HEK293 (cell line): ENCODE measurements around the gene OR2Y1.

Source experiments
- BCL11B ChIP-seq: fragments of 450-650 bp; formaldehyde crosslinking; IDR thresholded peaks from 2 replicates; pipeline ENCODE4 v1.5.1; 2016; ENCODE audit warnings: low read depth, missing biosample characterization, missing genetic modification characterization
- CTCF ChIP-seq: fragments of 450-650 bp; formaldehyde crosslinking; IDR thresholded peaks from 2 replicates; pipeline ENCODE4 v1.5.1; 2016; ENCODE audit warnings: missing biosample characterization, missing genetic modification characterization
- SALL2 ChIP-seq: fragments of 450-650 bp; formaldehyde crosslinking; IDR thresholded peaks from 2 replicates; pipeline ENCODE4 v1.5.0; 2017; ENCODE audit warnings: missing biosample characterization, mild to moderate bottlenecking, missing genetic modification characterization, borderline replicate concordance
- TCF7L2 ChIP-seq: IDR thresholded peaks from 2 replicates; pipeline ENCODE4 v1.6.1; 2011; ENCODE audit warnings: low read depth, mild to moderate bottlenecking, inconsistent platforms, low read length, moderate library complexity, borderline replicate concordance
- ZBTB1 ChIP-seq: fragments of 450-650 bp; formaldehyde crosslinking; IDR thresholded peaks from 2 replicates; pipeline ENCODE4 v1.5.1; 2016; ENCODE audit warnings: missing biosample characterization, missing genetic modification characterization
- ZBTB17 ChIP-seq: fragments of 450-650 bp; formaldehyde crosslinking; IDR thresholded peaks from 2 replicates; pipeline ENCODE4 v1.5.1; 2016; ENCODE audit warnings: missing biosample characterization, missing genetic modification characterization
- ZNF138 ChIP-seq: fragments of 450-650 bp; formaldehyde crosslinking; IDR thresholded peaks from 2 replicates; pipeline ENCODE4 v1.5.1; 2016; ENCODE audit warnings: missing biosample characterization, missing genetic modification characterization, borderline replicate concordance
- ZNF274 ChIP-seq, 2 experiments: fragments of 200-500 bp in 1 of 2; fragments of 450-650 bp in 1 of 2; sonication (Bioruptor generic) in 1 of 2; formaldehyde crosslinking in 1 of 2; IDR thresholded peaks; 2 replicates each; pipeline versions ENCODE4 v1.5.1 to v1.6.1; 2014 to 2016; ENCODE audit warnings: borderline replicate concordance in 1 of 2, inconsistent platforms in 1 of 2, low read length in 1 of 2, missing biosample characterization in 1 of 2, missing genetic modification characterization in 1 of 2
- ZNF335 ChIP-seq: fragments of 450-650 bp; formaldehyde crosslinking; conservative IDR thresholded peaks from 2 replicates; pipeline ENCODE4 v1.5.1; 2016; ENCODE audit warnings: missing biosample characterization, missing genetic modification characterization
- ZNF473 ChIP-seq: fragments of 450-650 bp; formaldehyde crosslinking; IDR thresholded peaks from 2 replicates; pipeline ENCODE4 v1.5.1; 2017; ENCODE audit warnings: missing biosample characterization, missing genetic modification characterization
- ZNF488 ChIP-seq: fragments of 450-650 bp; formaldehyde crosslinking; IDR thresholded peaks from 2 replicates; pipeline ENCODE4 v1.5.1; 2016; ENCODE audit warnings: missing biosample characterization, missing genetic modification characterization
- ZNF561 ChIP-seq: fragments of 450-650 bp; IDR thresholded peaks from 2 replicates; pipeline ENCODE4 v1.5.1; 2018; ENCODE audit warnings: missing biosample characterization, missing genetic modification characterization, borderline replicate concordance
- ZNF626 ChIP-seq: fragments of 450-650 bp; sonication (Bioruptor Pico); formaldehyde crosslinking; IDR thresholded peaks from 2 replicates; pipeline ENCODE4 v1.5.1; 2018; ENCODE audit warnings: missing biosample characterization, missing genetic modification characterization, inconsistent platforms
- ZXDB ChIP-seq: fragments of 450-650 bp; formaldehyde crosslinking; IDR thresholded peaks from 2 replicates; pipeline ENCODE4 v1.5.1; 2016; ENCODE audit warnings: missing biosample characterization, missing genetic modification characterization

GRCh38 chr5:180689775-180690174, 50.1 kb downstream of the OR2Y1 start:
- TF ChIP-seq ZNF561 (no peak), ZNF138 (tag by site-specific recombination) (no peak), ZBTB17 (tag by site-specific recombination) (no peak), CTCF (no peak), ZBTB1 (tag by site-specific recombination) (no peak), ZXDB (tag by site-specific recombination) (no peak), ZNF488 (tag by site-specific recombination) (no peak), SALL2 (no peak), ZNF473 (tag by site-specific recombination) (no peak), ZNF274 (IDR thresholded peaks at IDR 0.05; ENCODE audit: low read length) (no peak), ZNF274 (tag by site-specific recombination; IDR thresholded peaks at IDR 0.05; ENCODE audit: borderline replicate concordance) (no peak), BCL11B (no peak), TCF7L2 (no peak), ZNF626 (tag by site-specific recombination) (no peak), ZNF335 (tag by site-specific recombination) (no peak)
